Keratinocyte (primary cell): ENCODE data around the gene SCN9A.

Experiments used
- EZH2 ChIP-seq: IDR thresholded peaks from one replicate; pipeline ENCODE4 v1.6.1; 2012; ENCODE audit warnings: inconsistent platforms, mild to moderate bottlenecking, low read length, moderate library complexity
- TF ChIP-seq, protein P1 (sequence below), 3 experiments: IDR thresholded peaks in 1 of 3; conservative IDR thresholded peaks in 1 of 3; optimal IDR thresholded peaks in 1 of 3; 2 replicates in 2 of 3; 3 replicates in 1 of 3; pipeline versions ENCODE3 to v1.5.1; 2011; ENCODE audit warnings: low read length in 3 of 3, mild to moderate bottlenecking in 3 of 3, moderate library complexity in 2 of 3, control low read depth in 1 of 3, inconsistent platforms in 1 of 3; ENCODE audit not compliant: insufficient read depth in 2 of 3; ENCODE audit errors: extremely low read depth in 1 of 3

DNA sequence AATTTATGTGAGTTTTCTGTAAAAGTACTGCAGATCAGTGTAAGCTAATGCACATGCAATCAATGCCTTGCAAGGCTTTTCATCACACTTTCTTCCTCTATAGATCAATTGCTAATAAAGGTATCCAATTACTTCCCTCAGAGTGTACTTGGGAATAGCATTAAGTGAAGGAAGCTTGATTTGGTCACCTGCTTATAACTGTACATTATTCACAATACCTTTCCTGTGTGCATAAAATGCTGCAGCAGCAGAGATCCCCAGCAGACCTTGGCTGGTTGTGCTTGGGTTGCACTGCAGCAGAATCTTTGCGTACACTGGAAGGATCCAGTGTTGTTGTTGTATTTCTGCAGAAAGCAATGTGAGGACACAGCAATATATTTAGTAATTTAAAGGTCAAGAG lies 18.5 kb upstream of the SCN9A start:
- TF ChIP-seq, protein P1, sequence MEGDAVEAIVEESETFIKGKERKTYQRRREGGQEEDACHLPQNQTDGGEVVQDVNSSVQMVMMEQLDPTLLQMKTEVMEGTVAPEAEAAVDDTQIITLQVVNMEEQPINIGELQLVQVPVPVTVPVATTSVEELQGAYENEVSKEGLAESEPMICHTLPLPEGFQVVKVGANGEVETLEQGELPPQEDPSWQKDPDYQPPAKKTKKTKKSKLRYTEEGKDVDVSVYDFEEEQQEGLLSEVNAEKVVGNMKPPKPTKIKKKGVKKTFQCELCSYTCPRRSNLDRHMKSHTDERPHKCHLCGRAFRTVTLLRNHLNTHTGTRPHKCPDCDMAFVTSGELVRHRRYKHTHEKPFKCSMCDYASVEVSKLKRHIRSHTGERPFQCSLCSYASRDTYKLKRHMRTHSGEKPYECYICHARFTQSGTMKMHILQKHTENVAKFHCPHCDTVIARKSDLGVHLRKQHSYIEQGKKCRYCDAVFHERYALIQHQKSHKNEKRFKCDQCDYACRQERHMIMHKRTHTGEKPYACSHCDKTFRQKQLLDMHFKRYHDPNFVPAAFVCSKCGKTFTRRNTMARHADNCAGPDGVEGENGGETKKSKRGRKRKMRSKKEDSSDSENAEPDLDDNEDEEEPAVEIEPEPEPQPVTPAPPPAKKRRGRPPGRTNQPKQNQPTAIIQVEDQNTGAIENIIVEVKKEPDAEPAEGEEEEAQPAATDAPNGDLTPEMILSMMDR (optimal IDR thresholded peaks at IDR 0.05 in 1 of 3, IDR thresholded peaks at IDR 0.05 in 1 of 3, conservative IDR thresholded peaks at IDR 0.05 in 1 of 3; ENCODE audit: extremely low read depth in 1 of 3, insufficient read depth in 2 of 3, low read length in 3 of 3) = no peak
- TF ChIP-seq EZH2 = no peak
